DMS153 (cell line): ENCODE measurements around the gene SLC7A6OS.
"Not testable (repeated sequence)": the region's sequence is repeated elsewhere in the genome, so short reads cannot be mapped to it uniquely, and the experiment has no call there.

ENCODE experiments used
- DNase-seq: peaks from one replicate; lab custom pipeline; 2025; lab: John Stamatoyannopoulos, UW

Gene SLC7A6OS

GRCh38 chr16:68298907-68299561, 11.7 kb downstream of the SLC7A6OS start:
- DNase-seq: no peak

- DNase-seq: no peak
These were observed 12.4 kb downstream of the SLC7A6OS start for GRCh38 chr16:68298312-68298711.

GRCh38 chr16:68297908-68298307, 12.8 kb downstream of the SLC7A6OS start:
- DNase-seq: no peak

GRCh38 chr16:68296693-68297092, 14.1 kb downstream of the SLC7A6OS start:
- DNase-seq: no peak

GRCh38 chr16:68296291-68296690, 14.5 kb downstream of the SLC7A6OS start:
- no peak for DNase-seq

GRCh38 chr16:68292425-68292824, 18.3 kb downstream of the SLC7A6OS start:
- no peak for DNase-seq

GRCh38 chr16:68291227-68291626, 19.5 kb downstream of the SLC7A6OS start:
- no peak for DNase-seq

- no peak for DNase-seq
These were observed 20.3 kb downstream of the SLC7A6OS start for GRCh38 chr16:68290450-68290849.

GRCh38 chr16:68289621-68290329, 21.0 kb downstream of the SLC7A6OS start:
- DNase-seq: no peak

- DNase-seq: no peak
These were observed 21.5 kb downstream of the SLC7A6OS start for GRCh38 chr16:68289202-68289601.

GRCh38 chr16:68288796-68289195, 21.9 kb downstream of the SLC7A6OS start:
- DNase-seq: not testable (repeated sequence)

- no peak for DNase-seq
These were observed 22.5 kb downstream of the SLC7A6OS start for GRCh38 chr16:68288252-68288650.

- DNase-seq: no peak
These were observed 23.2 kb downstream of the SLC7A6OS start for GRCh38 chr16:68287276-68288251.

- no peak for DNase-seq
These were observed 24.3 kb downstream of the SLC7A6OS start for GRCh38 chr16:68286153-68287074.

- no peak for DNase-seq
These were observed 25.1 kb downstream of the SLC7A6OS start for GRCh38 chr16:68285683-68286082.

- DNase-seq: no peak
These were observed 25.9 kb downstream of the SLC7A6OS start for GRCh38 chr16:68284847-68285246.

GRCh38 chr16:68283801-68284598, 26.7 kb downstream of the SLC7A6OS start:
- no peak for DNase-seq

GRCh38 chr16:68283346-68283745, 27.4 kb downstream of the SLC7A6OS start:
- DNase-seq: no peak

GRCh38 chr16:68282064-68282452, 28.7 kb downstream of the SLC7A6OS start:
- DNase-seq: no peak

- no peak for DNase-seq
These were observed 29.2 kb downstream of the SLC7A6OS start for GRCh38 chr16:68281368-68282063.
